ENCODE measurements around the gene CLN5.
"Not testable (repeated sequence)": the region's sequence is repeated elsewhere in the genome, so short reads cannot be mapped to it uniquely, and the experiment has no call there.

Gene CLN5

GRCh38 chr13:76976490-76976889 is 15.4 kb upstream of the CLN5 start:
- no peak for DNase-seq (ENCODE audit: low read depth)

DNA sequence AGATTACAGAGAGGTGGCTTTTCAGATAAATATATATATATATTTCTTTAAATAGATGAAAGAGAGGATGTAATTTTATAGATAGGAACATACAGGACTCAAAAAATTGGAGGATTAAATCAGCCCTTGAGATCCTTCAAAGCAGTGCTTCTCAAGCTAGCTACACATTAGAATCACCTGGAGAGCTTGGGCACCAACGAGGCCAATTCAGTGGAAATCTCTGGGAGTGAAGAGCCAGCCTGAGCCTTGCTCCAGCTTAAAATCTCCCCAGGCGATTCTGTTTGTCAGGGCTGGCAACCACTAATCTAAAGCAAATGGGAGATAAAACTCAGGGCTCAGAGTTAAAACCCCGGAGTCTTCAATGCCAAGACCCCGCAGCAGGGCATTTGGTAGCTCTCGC is 15.0 kb upstream of the CLN5 start:
- DNase-seq (ENCODE audit: low read depth) = no peak

DNA sequence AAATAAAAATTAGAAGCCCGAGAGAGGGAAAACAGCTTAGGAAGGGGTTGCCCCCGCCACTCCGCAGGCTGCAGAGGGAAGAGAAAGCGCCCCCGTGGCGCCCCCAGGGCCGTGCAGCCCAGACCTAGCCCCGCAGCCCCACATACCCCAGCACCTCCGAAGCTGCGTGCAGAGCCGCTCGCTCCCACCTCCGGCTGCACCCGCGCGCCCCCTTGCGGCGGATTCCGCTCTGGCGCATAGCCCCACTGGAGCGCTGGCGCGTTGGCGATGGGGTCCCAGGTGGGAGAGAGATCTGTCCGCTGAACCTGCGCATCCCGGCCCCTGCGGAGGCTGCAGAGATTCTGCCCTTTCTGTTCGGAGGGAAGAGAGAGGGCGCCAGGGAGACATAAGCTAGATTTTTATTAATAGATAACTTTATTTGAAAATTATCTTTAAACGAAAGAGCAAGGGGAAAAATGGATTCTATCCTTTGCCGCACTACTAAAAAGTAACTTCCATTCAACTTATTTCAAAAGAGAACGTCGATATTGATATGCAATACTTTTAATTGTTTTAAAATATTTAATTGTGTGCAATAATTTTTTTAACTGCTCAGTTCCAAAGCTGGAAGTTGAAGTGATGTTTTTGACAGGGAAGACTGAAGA is 11.7 kb upstream of the CLN5 start:
- peak; percentile 57 for DNase-seq (ENCODE audit: low read depth)

- DNase-seq (ENCODE audit: low read depth) = no peak
Observed at GRCh38 chr13:76982061-76982460, 9.8 kb upstream of the CLN5 start.

GRCh38 chr13:76983676-76984075 is 8.2 kb upstream of the CLN5 start:
- DNase-seq (ENCODE audit: low read depth) = no peak

DNA sequence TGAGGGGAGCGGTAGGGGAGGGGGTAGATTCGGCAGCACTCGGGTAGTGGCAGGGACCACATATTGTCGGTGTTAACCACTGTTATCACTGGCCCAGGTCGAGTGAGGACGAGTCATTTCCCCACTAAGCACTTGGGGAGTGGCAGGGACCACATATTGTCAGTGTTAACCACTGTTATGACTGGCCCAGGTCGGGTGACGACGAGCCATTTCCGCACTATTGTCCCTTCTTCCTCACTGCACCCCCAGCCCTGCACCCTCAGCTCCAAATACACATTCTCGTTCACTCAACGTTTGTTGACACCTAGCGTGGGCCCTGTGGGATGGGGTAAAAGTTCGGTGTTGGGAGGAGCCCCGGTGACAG is 467 bp upstream of the CLN5 start:
- peak; percentile 82 for DNase-seq (ENCODE audit: low read depth)

- DNase-seq (ENCODE audit: low read depth) = peak; percentile 12
Observed at GRCh38 chr13:76992548-76993001, 694 bp downstream of the CLN5 start.

GRCh38 chr13:76993021-76993420 is 1.1 kb downstream of the CLN5 start:
- no peak for DNase-seq (ENCODE audit: low read depth)

- DNase-seq (ENCODE audit: low read depth) = no peak
Observed at GRCh38 chr13:76993473-76993872, 1.6 kb downstream of the CLN5 start.

GRCh38 chr13:76994281-76994680 is 2.4 kb downstream of the CLN5 start:
- DNase-seq (ENCODE audit: low read depth) = no peak

GRCh38 chr13:77000475-77000874 is 8.6 kb downstream of the CLN5 start:
- DNase-seq (ENCODE audit: low read depth) = no peak

DNA sequence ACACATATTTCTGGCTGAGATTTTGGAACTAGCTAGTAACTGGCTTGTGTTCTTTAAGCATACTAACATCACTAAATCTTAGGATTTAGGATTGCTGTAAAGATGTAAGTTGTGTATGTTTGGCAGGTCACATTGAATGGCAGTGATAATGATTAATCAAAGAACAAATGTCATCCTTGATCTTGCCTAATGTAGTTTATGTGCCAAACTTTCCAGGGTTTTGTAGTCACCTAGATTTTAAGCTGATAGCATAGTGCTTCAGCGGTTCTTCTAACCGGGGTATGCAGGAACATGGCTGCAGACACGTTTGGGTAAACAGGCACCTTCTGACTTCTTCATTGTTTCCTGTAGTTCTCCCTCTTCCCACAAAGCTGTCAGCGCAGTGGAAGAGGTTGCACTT is 9.7 kb downstream of the CLN5 start:
- DNase-seq (ENCODE audit: low read depth) = no peak

DNA sequence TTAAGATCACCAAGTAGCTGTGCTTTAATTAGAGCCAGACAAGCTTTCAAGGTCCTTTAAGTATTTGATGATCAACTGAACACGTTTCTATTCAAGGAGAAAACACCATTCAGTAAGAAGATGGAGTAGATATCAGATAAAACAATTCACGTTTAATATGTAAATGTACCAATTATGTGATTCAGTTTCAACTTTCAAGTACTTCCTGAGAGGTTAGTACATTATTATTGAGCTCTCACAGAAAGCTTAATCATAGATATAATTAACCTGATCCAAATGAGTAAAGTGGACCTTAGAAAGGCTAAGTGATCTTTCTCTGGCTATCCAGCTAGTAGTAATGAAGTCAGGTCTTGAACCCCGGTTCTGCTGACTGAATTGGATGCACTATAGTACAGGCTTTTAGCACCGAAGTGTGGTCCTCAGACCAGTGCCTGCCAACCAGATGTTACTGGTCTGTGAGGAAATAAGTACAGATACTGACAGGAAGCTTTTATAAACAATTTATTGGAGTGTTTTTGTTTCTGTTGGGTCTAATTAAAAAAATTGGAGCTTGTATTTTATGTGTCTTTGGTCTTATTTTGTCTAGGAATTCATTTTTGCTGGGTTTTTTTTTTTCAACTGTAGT is 10.2 kb downstream of the CLN5 start:
- no peak for DNase-seq (ENCODE audit: low read depth)

DNA sequence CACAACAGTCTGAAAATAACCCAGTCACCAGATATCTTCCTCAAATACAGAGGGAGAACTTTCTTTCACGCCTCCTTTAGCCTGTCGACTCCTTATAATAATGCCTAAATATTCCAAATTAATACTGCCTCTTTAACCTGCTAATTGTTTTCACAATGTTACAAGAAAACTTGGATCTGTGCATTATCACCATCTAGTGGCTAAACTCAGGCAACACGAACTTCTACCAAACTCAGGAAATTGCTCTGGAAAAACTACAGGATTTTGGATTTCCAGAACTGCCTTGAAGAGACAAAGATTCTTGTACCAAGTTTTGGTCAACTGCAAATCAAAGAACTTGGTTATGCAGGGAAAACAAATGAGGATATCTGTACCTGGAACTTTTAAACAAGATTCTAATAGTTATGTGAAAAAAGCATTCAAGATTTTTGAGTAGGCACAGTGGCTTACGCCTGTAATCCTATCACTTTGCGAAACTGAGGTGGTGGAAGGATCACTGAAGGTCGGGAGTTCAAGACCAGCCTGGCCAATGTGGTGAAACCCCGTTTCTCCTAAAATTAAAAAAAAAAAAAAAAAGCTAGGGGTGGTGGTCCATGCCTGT is 10.8 kb downstream of the CLN5 start:
- DNase-seq (ENCODE audit: low read depth) = no peak

GRCh38 chr13:77008337-77008736 is 16.5 kb downstream of the CLN5 start:
- not testable (repeated sequence) for DNase-seq (ENCODE audit: low read depth)

DNA sequence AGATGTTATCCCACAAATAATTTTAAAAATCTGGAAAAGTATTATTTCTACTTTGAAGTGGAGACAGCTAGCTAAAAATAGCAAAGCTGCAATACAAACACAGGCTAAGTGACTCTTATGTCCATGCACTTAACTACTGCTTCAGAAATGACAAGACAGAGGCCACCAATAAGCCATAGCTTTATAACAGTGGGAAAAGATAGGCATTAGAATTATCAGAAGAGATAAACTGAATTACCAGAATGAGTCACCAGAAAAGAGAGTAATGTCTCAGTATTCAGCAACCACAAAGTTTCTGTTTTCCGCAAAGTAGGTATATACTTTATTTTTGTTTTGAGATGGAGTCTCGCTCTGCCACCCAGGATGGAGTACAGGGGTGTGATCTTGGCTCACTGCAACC is 17.1 kb downstream of the CLN5 start:
- DNase-seq (ENCODE audit: low read depth) = no peak

DNA sequence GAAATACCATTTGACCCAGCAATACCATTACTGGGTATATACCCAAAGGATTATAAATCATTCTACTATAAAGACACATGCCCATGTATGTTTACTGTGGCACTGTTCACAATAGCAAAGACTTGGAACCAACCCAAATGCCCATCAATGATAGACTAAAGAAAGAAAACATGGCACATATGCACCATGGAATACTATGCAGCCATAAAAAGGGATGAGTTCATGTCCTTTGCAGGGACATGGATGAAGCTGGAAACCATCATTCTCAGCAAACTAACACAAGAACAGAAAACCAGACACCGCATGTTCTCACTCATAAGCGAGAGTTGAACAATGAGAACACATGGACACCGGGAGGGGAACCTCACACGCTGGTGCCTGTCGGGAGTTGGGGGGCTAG is 17.8 kb downstream of the CLN5 start:
- not testable (repeated sequence) for DNase-seq (ENCODE audit: low read depth)

GRCh38 chr13:77013853-77014542 is 22.1 kb downstream of the CLN5 start:
- no peak for DNase-seq (ENCODE audit: low read depth)

DNA sequence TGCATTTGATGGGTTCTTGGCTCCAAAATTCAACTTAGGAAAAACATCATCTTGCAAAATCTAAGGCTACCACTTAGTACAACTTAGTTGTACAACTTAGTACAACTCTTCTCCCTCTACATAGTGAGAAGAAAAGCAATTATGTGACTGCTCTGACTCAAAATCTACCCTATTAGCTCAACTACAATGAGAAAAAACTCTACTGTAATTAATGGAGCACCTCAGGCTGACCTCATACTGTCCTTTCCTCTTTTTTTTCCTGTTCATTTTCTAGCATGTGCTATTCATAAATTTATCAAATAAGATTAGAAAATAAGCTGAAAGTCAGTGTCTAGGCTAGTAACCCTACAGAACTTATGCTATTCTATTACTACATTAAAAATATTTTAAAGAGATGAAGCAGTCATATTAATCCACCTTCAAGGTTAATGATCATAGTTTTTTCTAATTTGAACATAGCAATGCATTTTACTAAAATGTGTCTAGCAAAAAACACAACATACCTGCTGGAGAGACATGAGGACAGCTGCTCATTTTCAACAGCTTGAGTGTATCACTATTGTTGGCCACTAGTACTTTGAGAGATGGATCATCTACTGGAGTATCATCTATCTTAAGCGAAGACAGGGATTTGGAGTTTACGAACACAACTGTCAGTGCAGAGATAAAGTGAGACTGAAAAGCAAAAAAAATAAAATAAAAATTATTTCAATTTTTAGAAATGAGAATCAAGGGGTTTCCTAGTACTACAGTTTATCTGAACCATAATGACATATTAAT is 23.2 kb downstream of the CLN5 start:
- no peak for DNase-seq (ENCODE audit: low read depth)

GRCh38 chr13:77016251-77016812 is 24.5 kb downstream of the CLN5 start:
- DNase-seq (ENCODE audit: low read depth) = no peak

- DNase-seq (ENCODE audit: low read depth) = no peak
Observed at GRCh38 chr13:77016888-77017623, 25.2 kb downstream of the CLN5 start.

Measured in T-helper 22 cell (primary cell).